NCI-H82 treated with DMSO at 0.1 percent for 48 hours (cell line): ENCODE data around the gene ESR1.

ENCODE experiments used
- DNase-seq: peaks from one replicate; lab custom pipeline; 2025; ENCODE audit not compliant: unreplicated experiment; lab: John Stamatoyannopoulos, UW

ESR1 gene

GRCh38 chr6:152166897-152167296 lies 359.4 kb downstream of the ESR1 start:
- peak; percentile 2 for DNase-seq

GRCh38 chr6:152167641-152168603 lies 360.4 kb downstream of the ESR1 start:
- no peak for DNase-seq

GRCh38 chr6:152170313-152170701 lies 362.8 kb downstream of the ESR1 start:
- no peak for DNase-seq

- DNase-seq, result no peak
Measured at GRCh38 chr6:152170702-152171667, 363.5 kb downstream of the ESR1 start.

- no peak for DNase-seq
Measured at GRCh38 chr6:152173321-152173720, 365.8 kb downstream of the ESR1 start.

GRCh38 chr6:152173957-152174356 lies 366.5 kb downstream of the ESR1 start:
- no peak for DNase-seq

GRCh38 chr6:152176268-152176667 lies 368.8 kb downstream of the ESR1 start:
- DNase-seq, result no peak
